ENCODE data around the gene BDKRB2.

Gene BDKRB2

GRCh38 chr14:96255501-96256366 is 51.1 kb downstream of the BDKRB2 start, which contains the start of gene BDKRB1:
Gene BDKRB1 (plus strand): TSS chr14:96256210. CDS start chr14:96263683, 7,473 bp downstream.
- DNase-seq: no peak

GRCh38 chr14:96256407-96256806 is 51.8 kb downstream of the BDKRB2 start:
- DNase-seq: no peak

- no peak for DNase-seq
These were observed 52.4 kb downstream of the BDKRB2 start for GRCh38 chr14:96257056-96257455.

GRCh38 chr14:96257900-96258299 is 53.3 kb downstream of the BDKRB2 start:
- DNase-seq: no peak

- no peak for DNase-seq
These were observed 55.7 kb downstream of the BDKRB2 start for GRCh38 chr14:96260341-96260821.

- no peak for DNase-seq
These were observed 56.4 kb downstream of the BDKRB2 start for GRCh38 chr14:96261053-96261452.

GRCh38 chr14:96261772-96262655 is 57.4 kb downstream of the BDKRB2 start:
- DNase-seq: no peak

GRCh38 chr14:96263347-96264199 is 58.9 kb downstream of the BDKRB2 start:
- no peak for DNase-seq

- DNase-seq: no peak
These were observed 59.5 kb downstream of the BDKRB2 start for GRCh38 chr14:96264200-96264553.

- DNase-seq: no peak
These were observed 60.2 kb downstream of the BDKRB2 start for GRCh38 chr14:96264853-96265252.

- DNase-seq: no peak
These were observed 60.9 kb downstream of the BDKRB2 start for GRCh38 chr14:96265383-96266095.

- no peak for DNase-seq
These were observed 62.7 kb downstream of the BDKRB2 start for GRCh38 chr14:96267336-96267735.

GRCh38 chr14:96267916-96268315 is 63.3 kb downstream of the BDKRB2 start:
- no peak for DNase-seq

GRCh38 chr14:96268431-96269358 is 64.1 kb downstream of the BDKRB2 start:
- no peak for DNase-seq

- DNase-seq: no peak
These were observed 64.7 kb downstream of the BDKRB2 start for GRCh38 chr14:96269359-96269710.

- no peak for DNase-seq
These were observed 66.2 kb downstream of the BDKRB2 start for GRCh38 chr14:96270565-96271420.

- DNase-seq: no peak
These were observed 66.8 kb downstream of the BDKRB2 start for GRCh38 chr14:96271421-96271762.

GRCh38 chr14:96272777-96273473 is 68.3 kb downstream of the BDKRB2 start:
- DNase-seq: no peak

GRCh38 chr14:96273629-96274028 is 69.0 kb downstream of the BDKRB2 start:
- no peak for DNase-seq
